ENCODE measurements around the gene METAP1D.

DNA sequence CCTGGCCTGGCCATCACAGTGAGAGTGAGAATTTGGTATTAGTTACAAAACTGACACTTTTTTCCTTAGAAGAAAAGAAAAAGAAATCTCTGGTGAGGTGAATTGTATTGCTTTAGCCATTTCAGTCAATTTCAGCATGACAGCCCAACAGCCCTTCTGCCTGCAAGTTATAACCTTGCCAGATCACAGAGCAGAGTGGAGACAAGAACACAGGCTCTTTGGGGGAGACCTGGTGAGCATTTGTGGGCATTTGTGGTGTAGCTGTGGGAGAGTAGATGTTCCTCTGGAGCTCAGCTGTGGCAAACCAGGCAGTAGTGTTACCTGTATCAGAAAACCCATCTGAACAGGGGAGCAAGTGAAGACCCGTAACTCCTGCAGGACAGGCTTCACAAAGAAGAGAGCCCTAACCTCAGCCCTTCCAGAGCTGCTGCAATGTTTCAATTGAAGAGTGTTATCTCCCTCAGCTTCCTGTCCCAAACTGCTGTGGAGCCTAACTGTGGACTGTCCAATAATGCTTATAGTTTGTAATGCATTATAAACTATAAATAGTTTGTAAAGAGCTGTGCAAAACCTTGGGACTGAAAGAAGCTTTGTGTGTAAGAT is 62.8 kb downstream of the METAP1D start:
- TF ChIP-seq POLR2A (IDR thresholded peaks at IDR 0.05; ENCODE audit: low read length) = no peak
- TF ChIP-seq GATA1 (IDR thresholded peaks at IDR 0.05; ENCODE audit: low read depth, low read length) = no peak
